Measurements from ENCODE around the gene CCZ1B.
A peak's percentile ranks its signal among the peaks of the same experiment; 100 is the strongest.
"Not testable (repeated sequence)": the region's sequence is repeated elsewhere in the genome, so short reads cannot be mapped to it uniquely, and the experiment has no call there.

The CCZ1B gene

DNA sequence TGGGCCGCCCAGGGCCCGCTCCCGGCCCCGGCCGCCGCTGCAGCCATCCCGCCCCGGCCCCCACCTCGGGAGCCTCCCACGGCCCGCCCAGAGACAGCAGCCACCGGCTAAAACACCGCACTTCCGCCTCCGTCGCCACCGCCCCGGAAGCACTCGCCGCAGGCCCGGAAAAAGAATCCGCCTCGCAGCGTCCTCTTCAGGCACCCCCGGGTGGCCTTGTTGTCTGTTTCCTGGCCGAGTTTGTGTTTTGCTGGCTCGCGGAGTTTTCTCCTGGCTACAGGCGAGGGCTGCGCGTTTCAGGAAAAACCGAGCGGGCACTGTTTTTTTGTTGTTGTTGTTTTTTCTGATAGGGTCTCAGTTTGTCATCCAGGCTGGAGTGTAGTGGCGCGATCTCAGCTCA is at the start of gene CCZ1B:
Gene CCZ1B, minus strand, starts transcription at position 125 of the 400 bp plus-strand sequence. Its CDS starts 78 bp downstream, at position 47.
- H3K9me3 ChIP-seq (ENCODE audit: control insufficient read depth in 2 of 2, low read length in 2 of 2); H3K36me3 ChIP-seq (ENCODE audit: control insufficient read depth in 2 of 2, insufficient read depth in 2 of 2, low read length in 2 of 2); H3K4me1 ChIP-seq (ENCODE audit: control insufficient read depth in 2 of 2, insufficient read depth in 2 of 2, low read length in 2 of 2); H3K27me3 ChIP-seq (ENCODE audit: control insufficient read depth in 2 of 2, insufficient read depth in 2 of 2, low read length in 2 of 2): not testable (repeated sequence)
- peak within 1 kb of the TSS; percentile 61 to 72 for H3K4me3 ChIP-seq (ENCODE audit: low read length in 2 of 2)
- H3K9ac ChIP-seq (ENCODE audit: low read depth in 1 of 2, low read length in 2 of 2), result peak within 1 kb of the TSS in 1 of 2 donors; percentile 41
- H3K27ac ChIP-seq (ENCODE audit: low read depth in 2 of 2, low read length in 2 of 2), result peak within 1 kb of the TSS in 1 of 2 donors; percentile 43

DNA sequence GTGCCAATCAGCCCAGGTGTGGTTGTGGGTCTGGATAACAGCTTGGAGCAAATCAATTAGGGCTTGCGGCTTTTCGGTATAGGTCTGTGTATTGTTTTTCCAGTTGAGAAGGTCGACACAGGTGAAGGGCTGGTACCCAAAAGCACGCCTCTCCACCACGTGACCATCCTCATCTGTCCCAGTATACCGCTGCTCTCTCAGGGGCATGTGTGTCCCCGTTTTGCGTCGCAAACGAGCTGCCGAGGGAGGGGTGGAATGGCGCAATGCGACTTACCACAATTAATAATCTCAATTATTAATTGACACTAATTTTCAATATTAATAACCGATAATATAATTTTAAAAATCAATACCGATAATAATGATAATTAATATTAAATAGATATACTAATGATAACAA is 48.9 kb upstream of the CCZ1B start:
- not testable (repeated sequence) for H3K36me3 ChIP-seq (ENCODE audit: control insufficient read depth in 2 of 2, insufficient read depth in 2 of 2, low read length in 2 of 2); H3K27ac ChIP-seq (ENCODE audit: low read depth in 2 of 2, low read length in 2 of 2); H3K4me3 ChIP-seq (ENCODE audit: low read length in 2 of 2); H3K27me3 ChIP-seq (ENCODE audit: control insufficient read depth in 2 of 2, insufficient read depth in 2 of 2, low read length in 2 of 2); H3K4me1 ChIP-seq (ENCODE audit: control insufficient read depth in 2 of 2, insufficient read depth in 2 of 2, low read length in 2 of 2); H3K9me3 ChIP-seq (ENCODE audit: control insufficient read depth in 2 of 2, low read length in 2 of 2); H3K9ac ChIP-seq (ENCODE audit: low read depth in 1 of 2, low read length in 2 of 2)

DNA sequence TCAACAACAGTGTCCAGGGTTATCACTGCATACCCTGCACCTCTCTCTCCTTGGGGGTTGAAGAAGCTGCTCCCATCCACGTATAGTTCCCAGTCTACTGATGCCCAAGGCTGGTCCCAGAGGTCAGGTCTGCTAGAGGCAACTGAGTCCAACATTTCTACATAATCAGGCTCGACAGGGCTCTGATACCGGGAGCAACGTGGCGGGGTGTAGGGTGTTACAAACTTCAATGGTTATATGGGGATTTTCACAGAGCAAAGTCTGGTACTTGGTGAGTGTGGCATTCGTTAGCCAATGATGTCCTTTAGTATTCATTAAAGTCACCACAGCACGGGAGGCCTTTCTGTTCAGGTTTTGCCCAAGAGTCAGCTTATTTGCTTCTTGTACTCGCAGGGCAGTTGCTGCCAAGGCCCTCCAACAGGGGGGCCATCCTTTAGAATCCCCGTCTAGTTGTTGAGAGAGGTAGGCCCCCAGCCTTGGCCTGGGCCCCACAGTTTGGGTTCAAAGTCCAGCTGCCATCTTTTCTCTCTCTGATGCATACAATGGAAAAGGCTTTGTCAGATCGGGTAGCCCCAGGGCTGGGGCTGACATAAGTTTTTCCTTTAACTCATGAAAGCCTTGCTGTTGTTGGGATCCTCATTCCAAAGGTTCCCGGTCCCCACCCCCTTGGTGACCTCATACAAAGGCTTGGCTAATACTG is 46.3 kb upstream of the CCZ1B start:
- not testable (repeated sequence) for H3K36me3 ChIP-seq (ENCODE audit: control insufficient read depth in 2 of 2, insufficient read depth in 2 of 2, low read length in 2 of 2); H3K27me3 ChIP-seq (ENCODE audit: control insufficient read depth in 2 of 2, insufficient read depth in 2 of 2, low read length in 2 of 2); H3K9ac ChIP-seq (ENCODE audit: low read depth in 1 of 2, low read length in 2 of 2); H3K9me3 ChIP-seq (ENCODE audit: control insufficient read depth in 2 of 2, low read length in 2 of 2); H3K4me1 ChIP-seq (ENCODE audit: control insufficient read depth in 2 of 2, insufficient read depth in 2 of 2, low read length in 2 of 2); H3K4me3 ChIP-seq (ENCODE audit: low read length in 2 of 2); H3K27ac ChIP-seq (ENCODE audit: low read depth in 2 of 2, low read length in 2 of 2)

DNA sequence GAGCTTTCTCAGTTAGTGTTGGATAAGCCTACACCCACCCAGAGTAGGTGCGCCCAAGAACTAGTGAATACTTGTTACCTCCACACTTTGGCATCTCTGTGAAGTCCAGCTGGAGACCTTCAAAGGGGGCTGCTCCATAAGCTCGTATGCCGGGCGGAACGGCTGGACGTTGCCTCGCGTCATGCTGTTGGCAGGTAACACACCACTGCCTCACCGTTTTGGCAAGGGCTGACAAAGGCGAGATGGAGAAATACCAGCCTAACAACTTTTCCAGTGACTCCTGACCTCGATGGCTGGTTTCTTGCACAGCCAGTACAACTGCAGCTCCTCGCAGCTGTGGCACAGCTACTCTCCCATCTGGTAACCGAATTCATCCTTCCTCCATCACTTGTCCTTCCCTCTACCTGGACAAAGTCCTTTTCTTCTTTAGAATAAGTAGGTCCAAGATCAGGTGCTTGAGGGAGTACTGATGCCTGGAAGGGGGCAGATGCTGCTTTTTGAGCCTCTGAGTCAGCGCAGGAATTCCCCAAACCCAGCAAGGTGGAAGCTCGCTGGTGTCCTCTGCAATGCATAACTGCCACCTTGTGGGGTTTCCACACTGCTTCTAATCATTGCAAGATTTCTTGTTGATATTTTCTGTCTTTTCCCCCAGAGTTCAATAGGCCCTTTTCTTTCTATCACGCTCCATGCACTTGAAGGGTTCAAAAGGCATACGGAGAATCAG is 45.5 kb upstream of the CCZ1B start:
- H3K9ac ChIP-seq (ENCODE audit: low read depth in 1 of 2, low read length in 2 of 2); H3K27ac ChIP-seq (ENCODE audit: low read depth in 2 of 2, low read length in 2 of 2); H3K4me1 ChIP-seq (ENCODE audit: control insufficient read depth in 2 of 2, insufficient read depth in 2 of 2, low read length in 2 of 2); H3K4me3 ChIP-seq (ENCODE audit: low read length in 2 of 2); H3K27me3 ChIP-seq (ENCODE audit: control insufficient read depth in 2 of 2, insufficient read depth in 2 of 2, low read length in 2 of 2); H3K36me3 ChIP-seq (ENCODE audit: control insufficient read depth in 2 of 2, insufficient read depth in 2 of 2, low read length in 2 of 2); H3K9me3 ChIP-seq (ENCODE audit: control insufficient read depth in 2 of 2, low read length in 2 of 2): not testable (repeated sequence)

DNA sequence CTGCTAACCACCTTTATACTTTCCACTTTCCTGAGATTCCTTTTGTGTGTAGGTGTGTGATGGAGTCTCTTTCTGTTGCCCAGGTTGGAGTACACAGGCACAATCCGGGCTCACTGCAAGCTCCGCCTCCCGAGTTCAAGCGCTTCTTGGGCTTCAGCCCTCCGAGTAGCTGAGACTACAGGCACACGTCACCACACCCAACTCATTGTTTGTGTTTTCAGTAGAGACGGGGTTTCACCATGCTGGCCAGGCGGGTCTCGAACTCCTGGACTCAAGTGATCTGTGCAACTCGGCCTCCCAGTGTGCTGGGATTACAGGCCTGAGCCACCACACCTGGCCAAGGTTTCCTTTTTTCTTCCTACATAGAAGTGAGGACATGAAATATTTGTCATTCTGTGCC is 38.7 kb upstream of the CCZ1B start:
- not testable (repeated sequence) for H3K9ac ChIP-seq (ENCODE audit: low read depth in 1 of 2, low read length in 2 of 2); H3K4me3 ChIP-seq (ENCODE audit: low read length in 2 of 2); H3K27me3 ChIP-seq (ENCODE audit: control insufficient read depth in 2 of 2, insufficient read depth in 2 of 2, low read length in 2 of 2); H3K27ac ChIP-seq (ENCODE audit: low read depth in 2 of 2, low read length in 2 of 2); H3K36me3 ChIP-seq (ENCODE audit: control insufficient read depth in 2 of 2, insufficient read depth in 2 of 2, low read length in 2 of 2); H3K9me3 ChIP-seq (ENCODE audit: control insufficient read depth in 2 of 2, low read length in 2 of 2); H3K4me1 ChIP-seq (ENCODE audit: control insufficient read depth in 2 of 2, insufficient read depth in 2 of 2, low read length in 2 of 2)

DNA sequence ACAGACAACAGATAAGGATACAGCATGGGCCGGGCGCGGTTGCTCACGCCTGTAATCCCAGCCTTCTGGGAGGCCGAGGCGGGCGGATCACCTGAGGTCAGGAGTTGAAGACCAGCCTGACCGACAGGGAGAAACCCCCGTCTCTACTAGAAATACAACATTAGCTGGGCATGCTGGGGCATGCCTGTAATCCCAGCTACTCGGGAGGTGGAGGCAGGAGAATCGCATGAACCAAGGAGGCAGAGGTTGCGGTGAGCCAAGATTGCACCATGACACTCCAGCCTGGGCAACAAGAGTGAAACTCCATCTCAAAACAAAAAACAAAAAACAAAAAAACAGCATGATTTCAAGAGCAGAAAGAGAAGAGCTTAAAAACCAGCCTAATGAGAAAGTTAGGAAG is 38.1 kb upstream of the CCZ1B start:
- not testable (repeated sequence) for H3K4me3 ChIP-seq (ENCODE audit: low read length in 2 of 2); H3K9ac ChIP-seq (ENCODE audit: low read depth in 1 of 2, low read length in 2 of 2); H3K27me3 ChIP-seq (ENCODE audit: control insufficient read depth in 2 of 2, insufficient read depth in 2 of 2, low read length in 2 of 2); H3K4me1 ChIP-seq (ENCODE audit: control insufficient read depth in 2 of 2, insufficient read depth in 2 of 2, low read length in 2 of 2); H3K36me3 ChIP-seq (ENCODE audit: control insufficient read depth in 2 of 2, insufficient read depth in 2 of 2, low read length in 2 of 2); H3K9me3 ChIP-seq (ENCODE audit: control insufficient read depth in 2 of 2, low read length in 2 of 2); H3K27ac ChIP-seq (ENCODE audit: low read depth in 2 of 2, low read length in 2 of 2)

DNA sequence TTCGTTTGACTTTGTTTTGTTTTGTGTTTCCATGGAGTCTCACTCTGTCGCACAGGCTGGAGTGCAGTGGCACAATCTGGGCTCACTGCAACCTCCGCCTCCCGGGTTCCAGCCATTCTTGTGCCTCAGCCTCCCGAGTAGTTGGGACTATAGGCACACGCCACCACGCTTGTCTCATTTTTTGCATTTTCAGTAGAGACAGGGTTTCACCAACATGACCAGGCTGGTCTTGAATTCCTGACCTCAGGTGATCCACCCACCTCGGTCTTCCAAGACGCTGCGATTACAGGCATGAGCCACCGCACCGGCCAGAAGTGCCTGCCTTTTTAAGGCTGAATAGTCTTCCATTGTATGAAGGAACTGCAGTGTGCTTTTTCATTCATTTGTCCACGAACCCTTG is 36.8 kb upstream of the CCZ1B start:
- H3K9me3 ChIP-seq (ENCODE audit: control insufficient read depth in 2 of 2, low read length in 2 of 2); H3K27me3 ChIP-seq (ENCODE audit: control insufficient read depth in 2 of 2, insufficient read depth in 2 of 2, low read length in 2 of 2); H3K4me3 ChIP-seq (ENCODE audit: low read length in 2 of 2); H3K9ac ChIP-seq (ENCODE audit: low read depth in 1 of 2, low read length in 2 of 2); H3K27ac ChIP-seq (ENCODE audit: low read depth in 2 of 2, low read length in 2 of 2); H3K36me3 ChIP-seq (ENCODE audit: control insufficient read depth in 2 of 2, insufficient read depth in 2 of 2, low read length in 2 of 2); H3K4me1 ChIP-seq (ENCODE audit: control insufficient read depth in 2 of 2, insufficient read depth in 2 of 2, low read length in 2 of 2): not testable (repeated sequence)

DNA sequence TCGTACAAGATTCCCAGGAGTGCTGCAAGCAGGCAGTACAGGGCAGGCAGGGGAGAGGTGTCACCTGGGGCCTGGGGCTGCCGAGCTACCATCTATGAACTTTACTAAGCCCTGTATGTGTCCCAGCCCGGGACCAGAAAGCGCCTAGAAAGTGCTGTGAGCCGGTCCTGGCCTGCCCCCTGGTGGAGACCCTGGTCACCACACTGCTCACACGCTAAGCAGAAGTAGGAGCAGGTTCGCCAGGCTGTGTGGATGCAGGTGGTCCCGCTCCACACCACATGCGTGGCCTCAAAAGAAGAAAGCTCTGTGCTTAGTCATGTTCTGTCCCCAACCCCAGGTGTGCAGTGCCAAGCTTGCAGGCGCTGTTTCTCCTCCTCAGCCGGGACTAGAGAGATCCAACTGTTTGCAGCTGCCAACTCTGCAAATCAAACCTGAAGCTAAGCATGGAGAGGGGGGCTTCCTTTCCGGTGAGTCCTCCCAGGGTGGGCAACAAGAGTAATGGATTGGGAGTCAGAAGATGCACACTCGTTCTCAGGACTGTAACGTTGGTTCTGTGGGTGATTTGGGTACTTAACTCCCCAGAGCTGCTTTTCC is 31.7 kb upstream of the CCZ1B start:
- not testable (repeated sequence) for H3K9me3 ChIP-seq (ENCODE audit: control insufficient read depth in 2 of 2, low read length in 2 of 2); H3K4me3 ChIP-seq (ENCODE audit: low read length in 2 of 2); H3K36me3 ChIP-seq (ENCODE audit: control insufficient read depth in 2 of 2, insufficient read depth in 2 of 2, low read length in 2 of 2); H3K9ac ChIP-seq (ENCODE audit: low read depth in 1 of 2, low read length in 2 of 2); H3K27me3 ChIP-seq (ENCODE audit: control insufficient read depth in 2 of 2, insufficient read depth in 2 of 2, low read length in 2 of 2); H3K27ac ChIP-seq (ENCODE audit: low read depth in 2 of 2, low read length in 2 of 2); H3K4me1 ChIP-seq (ENCODE audit: control insufficient read depth in 2 of 2, insufficient read depth in 2 of 2, low read length in 2 of 2)

DNA sequence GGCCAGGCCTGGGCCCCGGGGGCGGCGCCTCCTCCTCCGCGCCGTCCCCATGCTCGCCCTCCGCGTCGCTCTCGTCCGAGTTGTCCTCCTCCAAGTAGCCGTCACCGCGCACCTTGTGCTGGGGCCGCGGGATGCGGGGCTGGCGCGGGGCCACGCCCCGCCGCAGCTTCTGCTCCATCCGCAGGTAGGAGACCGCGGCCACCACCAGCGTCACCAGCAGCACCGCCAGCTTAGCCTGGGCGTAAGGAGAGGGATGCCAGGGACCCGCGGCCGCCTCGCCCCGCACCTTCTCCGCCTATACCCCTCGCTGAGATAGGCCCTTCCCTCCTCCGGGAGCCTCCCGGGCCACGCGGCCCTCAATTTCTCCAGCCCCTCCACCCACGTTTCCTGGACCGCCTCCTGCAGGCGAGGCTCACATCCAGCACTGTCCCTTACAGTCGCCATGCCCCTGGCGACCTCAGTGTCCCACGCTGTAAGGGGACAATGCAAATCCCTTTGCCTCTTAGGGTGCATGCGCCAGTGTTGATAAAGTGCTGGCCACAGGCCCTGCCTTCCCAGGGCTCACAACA is 29.6 kb upstream of the CCZ1B start:
- not testable (repeated sequence) for H3K27me3 ChIP-seq (ENCODE audit: control insufficient read depth in 2 of 2, insufficient read depth in 2 of 2, low read length in 2 of 2); H3K36me3 ChIP-seq (ENCODE audit: control insufficient read depth in 2 of 2, insufficient read depth in 2 of 2, low read length in 2 of 2); H3K4me1 ChIP-seq (ENCODE audit: control insufficient read depth in 2 of 2, insufficient read depth in 2 of 2, low read length in 2 of 2); H3K9ac ChIP-seq (ENCODE audit: low read depth in 1 of 2, low read length in 2 of 2); H3K27ac ChIP-seq (ENCODE audit: low read depth in 2 of 2, low read length in 2 of 2); H3K4me3 ChIP-seq (ENCODE audit: low read length in 2 of 2); H3K9me3 ChIP-seq (ENCODE audit: control insufficient read depth in 2 of 2, low read length in 2 of 2)

DNA sequence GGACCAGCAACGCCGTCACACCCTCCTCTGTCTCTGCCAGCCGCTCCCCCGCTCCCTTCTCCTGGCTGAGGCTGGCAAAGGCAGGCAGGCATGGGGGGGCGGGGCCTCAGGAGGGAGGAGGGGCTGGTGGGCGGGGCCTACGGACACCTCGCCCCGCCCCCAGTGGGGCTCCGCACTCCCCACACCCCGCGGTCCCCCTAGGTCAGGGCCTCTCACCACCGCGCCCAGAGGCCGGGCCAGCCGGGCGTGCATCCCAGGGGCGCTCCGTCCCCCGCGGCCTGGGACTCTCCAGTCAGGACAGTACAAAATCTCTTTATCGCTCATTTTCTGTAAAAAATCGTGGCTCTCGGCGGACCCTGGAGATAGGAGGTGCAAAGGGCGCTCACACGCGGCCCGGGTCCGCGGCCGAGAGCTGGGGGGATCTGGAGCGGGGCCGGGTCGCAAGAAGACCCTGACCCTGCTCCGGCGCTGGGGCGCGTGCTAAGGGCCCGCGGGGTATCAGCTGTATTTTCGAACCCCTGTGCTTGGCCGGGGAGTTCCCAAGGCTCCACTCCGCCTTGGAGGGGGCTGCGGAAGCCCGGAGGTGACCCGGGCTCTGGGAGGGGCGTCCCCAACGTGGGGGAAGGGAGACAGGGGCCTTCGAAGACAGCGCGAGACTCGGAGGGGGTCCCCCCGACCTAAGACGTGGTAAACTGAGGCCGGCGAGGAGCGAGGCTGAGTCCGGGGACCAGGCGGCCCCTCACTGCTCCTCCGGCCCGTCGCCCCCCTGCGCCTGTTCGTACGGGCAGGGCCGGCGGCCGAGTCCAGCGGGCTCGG is 28.9 kb upstream of the CCZ1B start:
- not testable (repeated sequence) for H3K27ac ChIP-seq (ENCODE audit: low read depth in 2 of 2, low read length in 2 of 2); H3K4me3 ChIP-seq (ENCODE audit: low read length in 2 of 2)

More for the DNA sequence above, 28.9 kb upstream of the CCZ1B start:
- H3K9me3 ChIP-seq (ENCODE audit: control insufficient read depth in 2 of 2, low read length in 2 of 2); H3K27me3 ChIP-seq (ENCODE audit: control insufficient read depth in 2 of 2, insufficient read depth in 2 of 2, low read length in 2 of 2); H3K4me1 ChIP-seq (ENCODE audit: control insufficient read depth in 2 of 2, insufficient read depth in 2 of 2, low read length in 2 of 2); H3K36me3 ChIP-seq (ENCODE audit: control insufficient read depth in 2 of 2, insufficient read depth in 2 of 2, low read length in 2 of 2); H3K9ac ChIP-seq (ENCODE audit: low read depth in 1 of 2, low read length in 2 of 2): not testable (repeated sequence)

Data from mucosa of rectum (tissue), 2 donors.